Activated CD4-positive, CD25-positive, alpha-beta regulatory T cell treated with anti-CD3 and anti-CD28 coated beads, Interleukin-2, amount 50 U/mL, for 72 hours (primary cell): ENCODE results near the gene CAPN8.

Experiments
- DNase-seq: peaks from one replicate; pipeline ENCODE4 v3.0.0; 2021

Gene CAPN8

GRCh38 chr1:223609977-223610376 is 55.5 kb downstream of the CAPN8 start:
- DNase-seq, result no peak

- no peak for DNase-seq
Measured at GRCh38 chr1:223609066-223609465, 56.4 kb downstream of the CAPN8 start.

- DNase-seq, result no peak
Measured at GRCh38 chr1:223558512-223558911, 107.0 kb downstream of the CAPN8 start.

- DNase-seq, result no peak
Measured at GRCh38 chr1:223557130-223557475, 108.4 kb downstream of the CAPN8 start.

GRCh38 chr1:223556414-223557129 is 108.9 kb downstream of the CAPN8 start:
- DNase-seq, result peak; percentile 46

- DNase-seq, result no peak
Measured at GRCh38 chr1:223553957-223554356, 111.5 kb downstream of the CAPN8 start.

- no peak for DNase-seq
Measured at GRCh38 chr1:223551610-223552009, 113.9 kb downstream of the CAPN8 start.

- no peak for DNase-seq
Measured at GRCh38 chr1:223549740-223550139, 115.8 kb downstream of the CAPN8 start.

- no peak for DNase-seq
Measured at GRCh38 chr1:223547316-223548114, 118.0 kb downstream of the CAPN8 start.

GRCh38 chr1:223545343-223545742 is 120.2 kb downstream of the CAPN8 start:
- no peak for DNase-seq

GRCh38 chr1:223543560-223543959 is 121.9 kb downstream of the CAPN8 start:
- DNase-seq, result no peak

- DNase-seq, result no peak
Measured at GRCh38 chr1:223542831-223543230, 122.7 kb downstream of the CAPN8 start.

GRCh38 chr1:223540485-223541106 is 124.9 kb downstream of the CAPN8 start:
- DNase-seq, result no peak

- no peak for DNase-seq
Measured at GRCh38 chr1:223539750-223540149, 125.8 kb downstream of the CAPN8 start.

- DNase-seq, result no peak
Measured at GRCh38 chr1:223538981-223539380, 126.5 kb downstream of the CAPN8 start.

GRCh38 chr1:223535319-223535718 is 130.2 kb downstream of the CAPN8 start:
- no peak for DNase-seq

- DNase-seq, result no peak
Measured at GRCh38 chr1:223534677-223535076, 130.8 kb downstream of the CAPN8 start.

GRCh38 chr1:223533708-223534107 is 131.8 kb downstream of the CAPN8 start:
- DNase-seq, result no peak

- DNase-seq, result peak; percentile 53
Measured at GRCh38 chr1:223531742-223532341, 133.7 kb downstream of the CAPN8 start.

- no peak for DNase-seq
Measured at GRCh38 chr1:223525957-223526356, 139.5 kb downstream of the CAPN8 start.

GRCh38 chr1:223525546-223525945 is 140.0 kb downstream of the CAPN8 start:
- no peak for DNase-seq

GRCh38 chr1:223524930-223525451 is 140.5 kb downstream of the CAPN8 start:
- DNase-seq, result no peak

GRCh38 chr1:223521150-223521549 is 144.4 kb downstream of the CAPN8 start:
- DNase-seq, result no peak
